Measurements from ENCODE around the gene NLK.
"Not testable (repeated sequence)": the region's sequence is repeated elsewhere in the genome, so short reads cannot be mapped to it uniquely, and the experiment has no call there.

NLK gene

GRCh38 chr17:28174352-28175046 lies 132.0 kb downstream of the NLK start:
- no peak for DNase-seq (ENCODE audit: low read depth)
- TF ChIP-seq CTCF (conservative IDR thresholded peaks at IDR 0.05; ENCODE audit: low read length): no peak

GRCh38 chr17:28177351-28177750 lies 134.9 kb downstream of the NLK start:
- no peak overlapping the region for H3K4me3 ChIP-seq (ENCODE audit: low read length)
- no peak for TF ChIP-seq CTCF (conservative IDR thresholded peaks at IDR 0.05; ENCODE audit: low read length)
- DNase-seq (ENCODE audit: low read depth): no peak

More at GRCh38 chr17:28174352-28175046, 132.0 kb downstream of the NLK start:
- no peak overlapping the region for H3K4me3 ChIP-seq (ENCODE audit: low read length)

- H3K4me3 ChIP-seq (ENCODE audit: low read length): no peak overlapping the region
- TF ChIP-seq CTCF (conservative IDR thresholded peaks at IDR 0.05; ENCODE audit: low read length): no peak
- DNase-seq (ENCODE audit: low read depth): no peak
Measured at GRCh38 chr17:28178800-28179199, 136.3 kb downstream of the NLK start.

- DNase-seq (ENCODE audit: low read depth): peak; percentile 56
- no peak for TF ChIP-seq CTCF (conservative IDR thresholded peaks at IDR 0.05; ENCODE audit: low read length)
Measured at GRCh38 chr17:28180449-28180848, 138.0 kb downstream of the NLK start.

GRCh38 chr17:28181568-28181967 lies 139.1 kb downstream of the NLK start:
- no peak for DNase-seq (ENCODE audit: low read depth)
- TF ChIP-seq CTCF (conservative IDR thresholded peaks at IDR 0.05; ENCODE audit: low read length): no peak
- H3K4me3 ChIP-seq (ENCODE audit: low read length): no peak overlapping the region

More at GRCh38 chr17:28180449-28180848, 138.0 kb downstream of the NLK start:
- H3K4me3 ChIP-seq (ENCODE audit: low read length): no peak overlapping the region

GRCh38 chr17:28182559-28182958 lies 140.1 kb downstream of the NLK start:
- no peak overlapping the region for H3K4me3 ChIP-seq (ENCODE audit: low read length)
- TF ChIP-seq CTCF (conservative IDR thresholded peaks at IDR 0.05; ENCODE audit: low read length): no peak

GRCh38 chr17:28185658-28186057 lies 143.2 kb downstream of the NLK start:
- H3K4me3 ChIP-seq (ENCODE audit: low read length): no peak overlapping the region
- DNase-seq (ENCODE audit: low read depth): no peak
- no peak for TF ChIP-seq CTCF (conservative IDR thresholded peaks at IDR 0.05; ENCODE audit: low read length)

More at GRCh38 chr17:28182559-28182958, 140.1 kb downstream of the NLK start:
- DNase-seq (ENCODE audit: low read depth): no peak

GRCh38 chr17:28186472-28186871 lies 144.0 kb downstream of the NLK start:
- not testable (repeated sequence) for H3K4me3 ChIP-seq (ENCODE audit: low read length); DNase-seq (ENCODE audit: low read depth)
